CD8-positive, alpha-beta memory T cell (primary cell): Measurements from ENCODE around the gene TM4SF18. TPM values are rescaled to one million over a fixed set of nuclear protein-coding genes. Genes with fewer than 3 reads are reported as not detected.

Experiments used
- CTCF ChIA-PET: fragments of 350-600 bp; sonication (Branson Sonifier 250); formaldehyde crosslinking; loops from one replicate; lab custom pipeline; 2021; ENCODE audit warnings: antibody characterized with exemption; lab: Charles Lee
- POLR2A ChIA-PET: fragments of 350-600 bp; sonication (Branson Sonifier 250); formaldehyde crosslinking; loops from one replicate; lab custom pipeline; 2021; ENCODE audit warnings: antibody characterized with exemption; lab: Charles Lee
- DNase-seq, 5 donors: peaks; one replicate each; pipeline versions ENCODE4 v3.0.0 to v3.0.0-alpha.2; 2020 to 2022; ENCODE audit warnings: mixed read lengths in 1 of 5
- H3K27ac ChIP-seq: one replicate; pipeline ENCODE4 v1.7.0; 2013; ENCODE audit warnings: low read depth, mild to moderate bottlenecking, low read length, moderate library complexity
- H3K27me3 ChIP-seq: 2 replicates; pipeline ENCODE4 v1.7.0; 2013; ENCODE audit warnings: low read length, mild to moderate bottlenecking; ENCODE audit not compliant: insufficient read depth, poor library complexity, severe bottlenecking
- H3K36me3 ChIP-seq: 2 replicates; pipeline ENCODE4 v1.7.0; 2013; ENCODE audit warnings: mild to moderate bottlenecking, low read length, moderate library complexity; ENCODE audit not compliant: insufficient read depth
- H3K4me1 ChIP-seq: 2 replicates; pipeline ENCODE4 v1.7.0; 2013; ENCODE audit warnings: mild to moderate bottlenecking, low read length, moderate library complexity; ENCODE audit not compliant: insufficient read depth
- H3K4me3 ChIP-seq: 2 replicates; pipeline ENCODE4 v1.7.0; 2013; ENCODE audit warnings: mild to moderate bottlenecking, low read length
- H3K9me3 ChIP-seq: 2 replicates; pipeline ENCODE4 v1.7.0; 2013; ENCODE audit warnings: mild to moderate bottlenecking, low read length
- H3K27ac Mint-ChIP-seq, 8 donors: one replicate each; pipeline ENCODE4 v1.8.0; 2020 to 2021; ENCODE audit warnings: mixed read lengths in 8 of 8, mild to moderate bottlenecking in 6 of 8, inconsistent platforms in 3 of 8, moderate library complexity in 3 of 8
- H3K27me3 Mint-ChIP-seq, 2 donors: one replicate each; pipeline ENCODE4 v1.8.0; 2020 to 2021; ENCODE audit warnings: mixed read lengths in 2 of 2, mild to moderate bottlenecking in 1 of 2, moderate library complexity in 1 of 2
- H3K36me3 Mint-ChIP-seq, 3 donors: one replicate each; pipeline ENCODE4 v1.8.0; 2020 to 2021; ENCODE audit warnings: mixed read lengths in 3 of 3, inconsistent platforms in 1 of 3, mild to moderate bottlenecking in 1 of 3
- H3K4me1 Mint-ChIP-seq, 3 donors: one replicate each; pipeline ENCODE4 v1.8.0; 2020 to 2021; ENCODE audit warnings: mixed read lengths in 3 of 3, inconsistent platforms in 1 of 3, mild to moderate bottlenecking in 1 of 3
- H3K4me3 Mint-ChIP-seq, 7 donors: one replicate each; pipeline ENCODE4 v1.8.0; 2020 to 2021; ENCODE audit warnings: mixed read lengths in 7 of 7, mild to moderate bottlenecking in 6 of 7, moderate library complexity in 4 of 7, inconsistent platforms in 2 of 7
- H3K9me3 Mint-ChIP-seq, 5 donors: one replicate each; pipeline ENCODE4 v1.8.0; 2020 to 2022; ENCODE audit warnings: mixed read lengths in 5 of 5, mild to moderate bottlenecking in 3 of 5, moderate library complexity in 2 of 5, inconsistent platforms in 1 of 5
- polyA plus RNA-seq: library from polyadenylated mRNA; unstranded; fragments of 300-500 nt; fragmentation: Illumina TruSeq; gene quantifications from one replicate; pipeline ENCODE4 v1.2.3, GENCODE V29; 2021
- total RNA-seq, 2 experiments: library from RNA; stranded (reverse); gene quantifications; one replicate each; pipeline ENCODE4 v1.2.3, GENCODE V29; 2021

TM4SF18 gene
- total and polyA plus RNA-seq, 3 experiments from 2014 or later = not detected

DNA sequence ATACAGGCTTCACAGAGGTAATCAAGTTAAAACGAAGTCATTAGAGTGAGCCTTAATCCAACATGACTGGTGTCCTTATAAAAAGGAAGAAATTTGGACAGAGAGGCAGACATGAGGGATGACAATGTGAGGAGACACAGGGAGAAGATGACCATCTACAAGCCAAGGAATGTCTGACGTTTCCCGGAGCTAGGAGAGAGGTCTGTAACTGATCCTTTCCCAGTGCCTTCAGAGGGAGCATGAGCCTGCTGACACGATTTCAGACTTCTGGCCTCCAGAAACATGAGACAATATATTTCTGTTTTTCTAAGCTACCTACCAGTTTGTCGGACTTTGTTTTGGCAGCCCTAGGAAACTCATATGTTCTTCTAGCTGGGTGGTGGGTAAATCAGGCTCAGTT lies 28.9 kb upstream of the TM4SF18 start:
- Mint-ChIP-seq H3K4me1 (no peaks in the 10 kb centered on the region), H3K27ac (no peak overlapping the region), H3K4me3 (no peak overlapping the region), H3K27me3 (peaks cover 4 to 41% of the 10 kb centered on the region in 2 donors), H3K9me3 (no peaks in the 10 kb centered on the region), H3K36me3 (no peaks in the 10 kb centered on the region)
- no peaks in the 10 kb centered on the region for H3K9me3 ChIP-seq
- ChIA-PET POLR2A (no interaction called here), CTCF (no interaction called here)
- no peak overlapping the region for H3K4me3 ChIP-seq
- no peaks in the 10 kb centered on the region for H3K4me1 ChIP-seq
- no peak for DNase-seq
- no peak overlapping the region for H3K27ac ChIP-seq
- H3K27me3 ChIP-seq = no peaks in the 10 kb centered on the region
- no peaks in the 10 kb centered on the region for H3K36me3 ChIP-seq

- H3K4me1 Mint-ChIP-seq = no peaks in the 10 kb centered on the region
- H3K4me3 Mint-ChIP-seq = no peak overlapping the region
- H3K4me1 ChIP-seq = no peaks in the 10 kb centered on the region
- H3K4me3 ChIP-seq = no peak overlapping the region
- H3K27me3 Mint-ChIP-seq = peaks cover 1 to 28% of the 10 kb centered on the region in 2 donors
- H3K27ac ChIP-seq = no peak overlapping the region
- ChIA-PET POLR2A (no interaction called here), CTCF (no interaction called here)
- H3K36me3 Mint-ChIP-seq = no peaks in the 10 kb centered on the region
- no peak overlapping the region for H3K27ac Mint-ChIP-seq
- H3K9me3 Mint-ChIP-seq = no peaks in the 10 kb centered on the region
- DNase-seq = no peak
- H3K9me3 ChIP-seq = no peaks in the 10 kb centered on the region
- H3K36me3 ChIP-seq = no peaks in the 10 kb centered on the region
- no peaks in the 10 kb centered on the region for H3K27me3 ChIP-seq
Observed at GRCh38 chr3:149356630-149357029, 23.2 kb upstream of the TM4SF18 start.

DNA sequence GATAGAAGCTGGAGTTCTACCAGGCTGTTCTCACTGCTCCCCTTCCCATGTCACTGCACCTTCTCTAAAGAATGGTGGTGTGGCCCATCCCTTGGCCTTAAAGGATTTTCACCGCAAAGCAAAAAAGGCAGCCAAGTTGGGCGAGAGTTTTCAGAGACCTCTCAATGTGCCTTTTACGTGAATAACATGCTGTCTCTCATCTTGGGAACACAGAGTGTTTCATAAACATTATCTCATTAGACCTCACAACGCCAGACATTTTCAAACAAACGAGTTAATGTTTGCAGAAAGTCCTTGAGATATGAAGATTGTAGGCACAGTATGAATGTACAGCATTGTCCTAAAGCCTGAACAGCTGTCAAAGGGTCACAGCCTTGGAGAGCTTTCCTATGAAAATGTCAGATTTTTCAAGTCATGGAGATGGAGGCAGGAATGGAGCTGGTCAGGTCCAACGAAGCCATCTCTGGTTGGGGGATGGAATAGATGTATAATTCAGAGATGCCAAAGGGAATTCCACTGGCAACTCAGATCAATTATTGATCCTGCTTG lies 22.7 kb upstream of the TM4SF18 start:
- H3K4me1 Mint-ChIP-seq = no peaks in the 10 kb centered on the region
- H3K27me3 Mint-ChIP-seq = peaks cover 1 to 23% of the 10 kb centered on the region in 2 donors
- H3K27ac Mint-ChIP-seq = no peak overlapping the region
- POLR2A ChIA-PET = no interaction called here
- no peaks in the 10 kb centered on the region for H3K36me3 ChIP-seq
- no peaks in the 10 kb centered on the region for H3K9me3 Mint-ChIP-seq
- H3K4me3 Mint-ChIP-seq = no peak overlapping the region
- CTCF ChIA-PET = interaction anchor here (0.6 kb wide), 1 partner anchor 12 kb away, joined by 3 read pairs; no protein-coding TSS in a partner anchor
- H3K4me3 ChIP-seq = no peak overlapping the region
- H3K27ac ChIP-seq = no peak overlapping the region
- H3K27me3 ChIP-seq = no peaks in the 10 kb centered on the region
- no peaks in the 10 kb centered on the region for H3K9me3 ChIP-seq
- H3K4me1 ChIP-seq = no peaks in the 10 kb centered on the region
- no peak for DNase-seq
- no peaks in the 10 kb centered on the region for H3K36me3 Mint-ChIP-seq

- DNase-seq = no peak
- H3K27me3 Mint-ChIP-seq = peaks cover 3 to 22% of the 10 kb centered on the region in 2 donors
Observed at GRCh38 chr3:149353581-149354184, 20.2 kb upstream of the TM4SF18 start.

DNA sequence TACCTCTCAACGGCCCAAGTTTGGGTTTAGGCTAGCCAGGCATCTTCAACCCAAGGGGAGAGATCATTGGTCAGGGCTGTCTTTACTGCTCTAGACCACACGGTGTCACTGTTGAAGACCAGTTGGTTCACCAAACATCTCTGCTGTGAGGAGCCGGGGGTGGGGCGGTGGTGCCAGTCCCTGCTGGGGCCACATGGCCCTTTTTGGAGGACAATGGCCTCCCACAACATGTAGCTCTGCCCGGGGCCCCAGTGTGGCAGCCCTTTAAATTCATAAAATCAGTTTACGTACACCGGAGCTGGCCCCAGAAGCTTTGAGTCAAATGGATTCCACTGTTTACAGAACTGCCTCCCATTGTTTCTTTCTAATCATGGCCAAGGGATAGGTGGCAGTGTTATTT lies 19.1 kb upstream of the TM4SF18 start:
- Histone ChIP-seq H3K27ac (no peak overlapping the region), H3K36me3 (no peaks in the 10 kb centered on the region), H3K9me3 (no peaks in the 10 kb centered on the region), H3K4me3 (no peak overlapping the region), H3K27me3 (no peaks in the 10 kb centered on the region), H3K4me1 (no peaks in the 10 kb centered on the region)
- no peak for DNase-seq
- no peak overlapping the region for H3K27ac Mint-ChIP-seq
- H3K27me3 Mint-ChIP-seq = peaks cover 9 to 17% of the 10 kb centered on the region in 2 donors
- no peaks in the 10 kb centered on the region for H3K9me3 Mint-ChIP-seq
- no peak overlapping the region for H3K4me3 Mint-ChIP-seq
- H3K4me1 Mint-ChIP-seq = no peaks in the 10 kb centered on the region
- ChIA-PET POLR2A (no interaction called here), CTCF (interaction anchor here (1.1 kb wide), 1 partner anchor 10 kb away, joined by 4 read pairs; no protein-coding TSS in a partner anchor)
- no peaks in the 10 kb centered on the region for H3K36me3 Mint-ChIP-seq

More at GRCh38 chr3:149353581-149354184, 20.2 kb upstream of the TM4SF18 start:
- Histone ChIP-seq H3K27me3 (no peaks in the 10 kb centered on the region), H3K27ac (no peak overlapping the region), H3K9me3 (no peaks in the 10 kb centered on the region), H3K4me1 (no peaks in the 10 kb centered on the region), H3K4me3 (no peak overlapping the region), H3K36me3 (no peaks in the 10 kb centered on the region)
- H3K9me3 Mint-ChIP-seq = no peaks in the 10 kb centered on the region
- H3K4me1 Mint-ChIP-seq = no peaks in the 10 kb centered on the region
- no peaks in the 10 kb centered on the region for H3K36me3 Mint-ChIP-seq
- ChIA-PET CTCF (no interaction called here), POLR2A (no interaction called here)
- H3K4me3 Mint-ChIP-seq = no peak overlapping the region
- H3K27ac Mint-ChIP-seq = no peak overlapping the region

DNA sequence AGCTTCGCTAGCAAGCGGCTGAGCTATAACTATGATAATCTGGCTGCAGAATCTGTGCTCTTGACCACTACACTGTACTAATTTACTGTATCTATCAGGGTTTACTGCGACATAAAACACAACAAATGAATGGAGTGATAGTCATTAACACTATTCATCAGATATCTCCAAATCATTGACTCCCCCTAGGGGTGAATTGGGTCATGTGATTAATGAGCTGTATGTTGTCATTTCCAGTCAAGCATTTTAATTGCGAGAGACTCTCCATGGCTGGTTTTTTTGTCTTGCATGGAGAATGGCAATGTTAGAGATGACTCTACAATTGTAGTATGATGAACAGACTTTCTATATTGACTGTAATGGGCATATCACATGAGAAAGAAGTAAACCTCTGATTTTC lies 10.5 kb upstream of the TM4SF18 start:
- Histone ChIP-seq H3K36me3 (no peaks in the 10 kb centered on the region), H3K4me1 (no peaks in the 10 kb centered on the region), H3K4me3 (no peak overlapping the region), H3K27me3 (no peaks in the 10 kb centered on the region), H3K27ac (no peak overlapping the region), H3K9me3 (no peaks in the 10 kb centered on the region)
- no peak for DNase-seq
- H3K27me3 Mint-ChIP-seq = peaks cover 13 to 43% of the 10 kb centered on the region in 2 donors
- ChIA-PET CTCF (interaction anchor here (0.9 to 1.7 kb wide), 4 partner anchors 12 to 388 kb away, joined by 3 to 5 read pairs (median 3); no protein-coding TSS in a partner anchor), POLR2A (no interaction called here)
- H3K36me3 Mint-ChIP-seq = no peaks in the 10 kb centered on the region
- no peak overlapping the region for H3K4me3 Mint-ChIP-seq
- no peaks in the 10 kb centered on the region for H3K9me3 Mint-ChIP-seq
- no peaks in the 10 kb centered on the region for H3K4me1 Mint-ChIP-seq
- no peak overlapping the region for H3K27ac Mint-ChIP-seq

GRCh38 chr3:149342413-149343380 lies 9.3 kb upstream of the TM4SF18 start:
- POLR2A ChIA-PET = no interaction called here
- Histone ChIP-seq H3K27ac (no peak overlapping the region), H3K36me3 (no peaks in the 10 kb centered on the region), H3K27me3 (no peaks in the 10 kb centered on the region), H3K4me1 (no peaks in the 10 kb centered on the region), H3K9me3 (no peaks in the 10 kb centered on the region), H3K4me3 (no peak overlapping the region)
- Mint-ChIP-seq H3K9me3 (peaks cover 0 to 2% (median 0%) of the 10 kb centered on the region in 5 donors), H3K27ac (no peak overlapping the region), H3K4me1 (no peaks in the 10 kb centered on the region), H3K36me3 (no peaks in the 10 kb centered on the region), H3K27me3 (peaks cover 8 to 37% of the 10 kb centered on the region in 2 donors), H3K4me3 (no peak overlapping the region)
- CTCF ChIA-PET = interaction anchor here (1.3 kb wide), 1 partner anchor 10 kb away, joined by 4 read pairs; no protein-coding TSS in a partner anchor
- DNase-seq = no peak
